HG02938 (cell line): ENCODE results near the gene MAGEA12.
"Not testable (repeated sequence)": the region's sequence is repeated elsewhere in the genome, so short reads cannot be mapped to it uniquely, and the experiment has no call there.

ENCODE experiments used
- ATAC-seq: cut with Tn5 transposase; IDR thresholded peaks from one replicate; pipeline ENCODE4 v1.9.1; 2021; ENCODE audit warnings: mild to moderate bottlenecking, moderate library complexity; ENCODE audit not compliant: unreplicated experiment

The MAGEA12 gene, protein sequence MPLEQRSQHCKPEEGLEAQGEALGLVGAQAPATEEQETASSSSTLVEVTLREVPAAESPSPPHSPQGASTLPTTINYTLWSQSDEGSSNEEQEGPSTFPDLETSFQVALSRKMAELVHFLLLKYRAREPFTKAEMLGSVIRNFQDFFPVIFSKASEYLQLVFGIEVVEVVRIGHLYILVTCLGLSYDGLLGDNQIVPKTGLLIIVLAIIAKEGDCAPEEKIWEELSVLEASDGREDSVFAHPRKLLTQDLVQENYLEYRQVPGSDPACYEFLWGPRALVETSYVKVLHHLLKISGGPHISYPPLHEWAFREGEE

DNA sequence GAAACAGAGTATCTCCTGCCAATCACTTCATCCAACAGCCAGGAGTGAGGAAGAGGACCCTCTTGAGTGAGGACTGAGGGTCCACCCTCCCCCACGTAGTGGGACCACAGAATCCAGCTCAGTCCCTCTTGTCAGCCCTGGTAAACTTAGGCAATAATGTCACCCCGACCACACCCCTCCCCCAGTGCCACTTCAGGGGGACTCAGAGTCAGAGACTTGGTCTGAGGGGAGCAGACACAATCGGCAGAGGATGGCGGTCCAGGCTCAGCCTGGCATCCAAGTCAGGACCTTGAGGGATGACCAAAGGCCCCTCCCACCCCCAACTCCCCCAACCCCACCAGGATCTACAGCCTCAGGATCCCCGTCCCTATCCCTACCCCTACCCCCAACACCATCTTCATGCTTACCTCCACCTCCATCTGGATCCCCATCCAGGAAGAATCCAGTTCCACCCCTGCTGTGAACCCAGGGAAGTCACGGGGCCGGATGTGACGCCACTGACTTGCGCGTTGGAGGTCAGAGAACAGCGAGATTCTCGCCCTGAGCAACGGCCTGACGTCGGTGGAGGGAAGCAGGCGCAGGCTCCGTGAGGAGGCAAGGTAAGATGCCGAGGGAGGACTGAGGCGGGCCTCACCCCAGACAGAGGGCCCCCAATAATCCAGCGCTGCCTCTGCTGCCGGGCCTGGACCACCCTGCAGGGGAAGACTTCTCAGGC, at the start of gene MAGEA12, which contains the start of gene CSAG1:
Gene MAGEA12 (plus strand): TSS at position 497 of the 715 bp plus-strand sequence. CDS start 2,405 bp downstream, outside the sequence.
Gene CSAG1 (minus strand): TSS at position 461 of the 715 bp plus-strand sequence. CDS start 1,261 bp downstream, outside the sequence.
- no peak for ATAC-seq

DNA sequence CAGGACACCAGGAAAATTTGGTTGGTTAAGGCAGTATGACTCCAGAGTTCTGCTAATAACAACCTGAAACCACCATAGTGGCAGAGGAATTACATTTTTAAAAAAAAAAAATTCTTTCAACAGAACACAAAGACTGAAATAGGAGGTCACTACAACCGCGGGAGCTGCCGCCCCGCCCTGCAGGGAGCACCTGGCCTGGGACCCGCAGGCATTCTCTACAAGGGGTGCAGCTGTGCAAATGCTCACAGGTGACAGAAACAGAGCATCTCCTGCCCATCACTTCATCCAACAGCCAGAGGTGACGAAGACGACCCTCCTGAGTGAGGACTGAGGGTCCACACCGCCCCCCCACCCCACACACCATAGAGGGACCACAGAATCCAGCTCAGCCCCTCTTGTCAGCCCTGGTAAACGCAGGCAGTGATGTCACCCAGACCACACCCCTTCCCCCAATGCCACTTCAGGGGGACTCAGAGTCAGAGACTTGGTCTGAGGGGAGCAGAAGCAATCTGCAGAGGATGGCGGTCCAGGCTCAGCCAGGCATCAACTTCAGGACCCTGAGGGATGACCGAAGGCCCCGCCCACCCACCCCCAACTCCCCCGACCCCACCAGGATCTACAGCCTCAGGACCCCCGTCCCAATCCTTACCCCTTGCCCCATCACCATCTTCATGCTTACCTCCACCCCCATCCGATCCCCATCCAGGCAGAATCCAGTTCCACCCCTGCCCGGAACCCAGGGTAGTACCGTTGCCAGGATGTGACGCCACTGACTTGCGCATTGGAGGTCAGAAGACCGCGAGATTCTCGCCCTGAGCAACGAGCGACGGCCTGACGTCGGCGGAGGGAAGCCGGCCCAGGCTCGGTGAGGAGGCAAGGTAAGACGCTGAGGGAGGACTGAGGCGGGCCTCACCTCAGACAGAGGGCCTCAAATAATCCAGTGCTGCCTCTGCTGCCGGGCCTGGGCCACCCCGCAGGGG, 35.3 kb upstream of the MAGEA12 start, which contains the start of gene MAGEA3:
Gene MAGEA3 (plus strand): TSS at position 843 of the 980 bp plus-strand sequence. CDS start 2,039 bp downstream, outside the sequence.
- not testable (repeated sequence) for ATAC-seq

DNA sequence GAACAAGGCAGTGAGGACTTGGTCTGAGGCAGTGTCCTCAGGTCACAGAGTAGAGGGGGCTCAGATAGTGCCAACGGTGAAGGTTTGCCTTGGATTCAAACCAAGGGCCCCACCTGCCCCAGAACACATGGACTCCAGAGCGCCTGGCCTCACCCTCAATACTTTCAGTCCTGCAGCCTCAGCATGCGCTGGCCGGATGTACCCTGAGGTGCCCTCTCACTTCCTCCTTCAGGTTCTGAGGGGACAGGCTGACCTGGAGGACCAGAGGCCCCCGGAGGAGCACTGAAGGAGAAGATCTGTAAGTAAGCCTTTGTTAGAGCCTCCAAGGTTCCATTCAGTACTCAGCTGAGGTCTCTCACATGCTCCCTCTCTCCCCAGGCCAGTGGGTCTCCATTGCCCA, 33.2 kb upstream of the MAGEA12 start:
- not testable (repeated sequence) for ATAC-seq

DNA sequence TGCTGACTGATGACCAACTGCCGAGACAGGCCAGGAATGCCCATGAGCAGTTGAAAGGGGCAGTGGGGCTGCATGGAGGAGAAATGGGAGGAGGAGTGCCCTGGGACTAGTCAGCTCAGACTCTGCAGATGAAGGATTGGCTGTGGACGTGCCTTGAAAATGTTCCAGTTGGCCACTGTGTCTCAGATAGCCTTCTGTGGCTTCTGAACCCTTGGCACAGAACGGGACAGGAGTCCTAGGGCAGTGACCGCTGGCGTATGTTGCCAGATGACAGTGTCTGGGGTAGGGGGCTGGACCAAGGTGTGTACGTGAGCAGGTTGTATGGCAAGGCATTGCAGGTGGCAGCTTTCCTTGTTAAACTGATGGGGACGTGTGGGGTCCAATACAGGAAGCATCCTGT, 27.1 kb upstream of the MAGEA12 start:
- ATAC-seq = not testable (repeated sequence)

DNA sequence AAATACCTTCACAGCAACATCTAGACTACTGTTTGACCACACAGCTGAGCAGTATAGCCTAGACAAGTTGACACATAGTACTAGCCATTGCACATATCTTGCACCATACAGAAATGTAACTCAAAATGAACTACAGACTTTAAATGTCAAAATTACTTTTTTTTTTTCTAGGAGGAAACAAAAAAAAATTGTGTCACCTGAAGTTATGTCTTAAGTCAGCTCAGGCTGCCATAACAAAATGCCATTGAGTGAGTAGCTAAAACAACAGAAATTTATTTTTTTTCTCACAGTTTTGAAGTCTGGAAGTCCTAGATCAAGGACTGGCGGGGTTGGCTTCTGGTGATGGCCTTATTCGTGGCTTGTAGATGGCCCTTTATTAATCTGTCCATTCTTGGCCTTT, 24.4 kb upstream of the MAGEA12 start, which contains the start of gene CSAG2:
Gene CSAG2 (minus strand): TSS at position 101 of the 400 bp plus-strand sequence. CDS start 161 bp downstream, outside the sequence.
- ATAC-seq = not testable (repeated sequence)

DNA sequence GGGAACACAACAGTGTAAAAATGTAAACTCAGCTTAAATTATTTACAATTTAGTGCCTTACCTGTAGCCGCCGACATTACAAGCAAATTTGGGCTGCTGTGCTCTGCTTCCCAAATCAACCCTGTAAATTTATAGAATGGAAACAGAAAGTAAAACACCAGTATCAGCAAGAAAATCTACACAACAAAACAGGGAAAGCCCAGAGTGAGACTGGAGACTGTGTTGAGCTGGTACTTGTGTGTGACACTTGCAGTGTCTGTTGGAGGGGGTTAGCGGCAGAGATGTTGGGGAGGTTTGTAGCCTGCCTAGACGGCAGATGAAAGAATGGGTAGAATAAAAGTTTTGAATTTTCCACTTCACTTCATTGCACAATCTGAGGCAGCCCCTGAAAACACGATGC, 20.4 kb upstream of the MAGEA12 start:
- not testable (repeated sequence) for ATAC-seq

DNA sequence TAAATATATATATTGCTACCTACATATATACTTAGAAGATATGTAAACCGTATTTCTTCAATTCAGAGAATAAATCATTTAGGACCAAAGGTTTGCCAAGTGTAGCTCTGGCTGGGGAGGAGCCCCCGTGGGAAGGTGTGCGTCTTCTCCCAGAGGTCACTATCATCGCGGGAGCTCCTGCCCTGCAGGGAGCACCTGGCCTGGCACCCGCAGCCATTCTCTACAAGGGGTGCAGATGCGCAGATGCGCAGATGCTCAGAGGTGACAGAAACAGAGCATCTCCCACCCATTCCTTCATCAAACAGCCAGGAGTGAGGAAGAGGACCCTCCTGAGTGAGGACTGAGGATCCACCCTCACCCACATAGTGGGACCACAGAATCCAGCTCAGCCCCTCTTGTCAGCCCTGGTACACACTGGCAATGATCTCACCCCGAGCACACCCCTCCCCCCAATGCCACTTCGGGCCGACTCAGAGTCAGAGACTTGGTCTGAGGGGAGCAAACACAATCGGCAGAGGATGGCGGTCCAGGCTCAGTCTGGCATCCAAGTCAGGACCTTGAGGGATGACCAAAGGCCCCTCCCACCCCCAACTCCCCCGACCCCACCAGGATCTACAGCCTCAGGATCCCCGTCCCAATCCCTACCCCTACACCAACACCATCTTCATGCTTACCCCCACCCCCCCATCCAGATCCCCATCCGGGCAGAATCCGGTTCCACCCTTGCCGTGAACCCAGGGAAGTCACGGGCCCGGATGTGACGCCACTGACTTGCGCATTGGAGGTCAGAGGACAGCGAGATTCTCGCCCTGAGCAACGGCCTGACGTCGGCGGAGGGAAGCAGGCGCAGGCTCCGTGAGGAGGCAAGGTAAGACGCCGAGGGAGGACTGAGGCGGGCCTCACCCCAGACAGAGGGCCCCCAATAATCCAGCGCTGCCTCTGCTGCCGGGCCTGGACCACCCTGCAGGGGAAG, 19.5 kb upstream of the MAGEA12 start, which contains the start of gene MAGEA2B:
Gene MAGEA2B (plus strand): TSS at position 814 of the 973 bp plus-strand sequence. CDS start 2,479 bp downstream, outside the sequence.
- ATAC-seq = not testable (repeated sequence)

DNA sequence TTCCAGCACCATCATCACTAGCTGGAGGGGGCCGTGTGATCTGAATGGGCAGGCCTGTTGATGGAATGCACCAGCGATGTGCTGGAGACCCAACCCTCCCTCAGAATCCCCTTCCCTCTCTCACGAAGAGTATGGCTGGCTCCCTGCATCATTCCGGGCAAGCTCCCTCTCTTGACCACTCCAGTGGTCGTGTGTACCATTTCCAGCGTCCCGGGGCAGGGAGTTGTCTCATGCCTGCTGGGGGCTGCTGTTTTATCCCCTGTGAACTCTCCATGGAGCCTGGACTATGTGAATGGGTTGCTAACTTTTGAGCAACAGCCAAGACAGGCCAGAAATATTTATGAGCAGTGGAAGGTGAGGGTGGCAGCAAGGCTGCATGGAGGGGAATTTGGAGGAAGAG, 8.1 kb upstream of the MAGEA12 start:
- ATAC-seq = no peak

DNA sequence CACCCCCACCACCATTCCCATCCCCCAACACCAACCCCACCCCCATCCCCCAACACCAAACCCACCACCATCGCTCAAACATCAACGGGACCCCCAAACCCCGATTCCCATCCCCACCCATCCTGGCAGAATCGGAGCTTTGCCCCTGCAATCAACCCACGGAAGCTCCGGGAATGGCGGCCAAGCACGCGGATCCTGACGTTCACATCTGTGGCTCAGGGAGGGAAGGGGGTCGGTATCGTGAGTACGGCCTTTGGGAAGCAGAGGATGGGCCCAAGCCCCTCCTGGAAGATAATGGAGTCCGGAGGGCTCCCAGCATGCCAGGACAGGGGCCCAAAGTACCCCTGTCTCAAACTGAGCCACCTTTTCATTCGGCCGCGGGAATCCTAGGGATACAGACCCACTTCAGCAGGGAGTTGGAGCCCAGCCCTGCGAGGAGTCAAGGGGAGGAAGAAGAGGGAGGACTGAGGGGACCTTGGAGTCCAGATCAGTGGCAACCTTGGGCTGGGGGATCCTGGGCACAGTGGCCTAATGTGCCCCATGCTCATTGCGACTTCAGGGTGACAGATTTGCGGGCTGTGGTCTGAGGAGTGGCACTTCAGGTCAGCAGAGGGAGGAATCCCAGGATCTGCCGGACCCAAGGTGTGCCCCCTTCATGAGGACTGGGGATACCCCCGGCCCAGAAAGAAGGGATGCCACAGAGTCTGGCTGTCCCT, 744 bp downstream of the MAGEA12 start:
- not testable (repeated sequence) for ATAC-seq

DNA sequence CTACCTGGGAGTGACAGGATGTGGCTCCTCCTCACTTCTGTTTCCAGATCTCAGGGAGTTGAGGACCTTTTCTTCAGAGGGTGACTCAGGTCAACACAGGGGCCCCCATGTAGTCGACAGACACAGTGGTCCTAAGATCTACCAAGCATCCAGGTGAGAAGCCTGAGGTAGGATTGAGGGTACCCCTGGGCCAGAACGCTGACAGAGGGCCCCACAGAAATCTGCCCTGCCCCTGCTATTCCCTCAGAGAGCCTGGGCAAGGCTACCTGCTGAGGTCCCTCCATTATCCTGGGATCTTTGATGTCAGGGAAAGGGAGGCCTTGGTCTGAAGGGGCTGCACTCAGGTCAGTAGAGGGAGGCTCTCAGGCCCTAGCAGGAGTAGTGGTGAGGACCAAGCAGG, 1.5 kb downstream of the MAGEA12 start:
- no peak for ATAC-seq

DNA sequence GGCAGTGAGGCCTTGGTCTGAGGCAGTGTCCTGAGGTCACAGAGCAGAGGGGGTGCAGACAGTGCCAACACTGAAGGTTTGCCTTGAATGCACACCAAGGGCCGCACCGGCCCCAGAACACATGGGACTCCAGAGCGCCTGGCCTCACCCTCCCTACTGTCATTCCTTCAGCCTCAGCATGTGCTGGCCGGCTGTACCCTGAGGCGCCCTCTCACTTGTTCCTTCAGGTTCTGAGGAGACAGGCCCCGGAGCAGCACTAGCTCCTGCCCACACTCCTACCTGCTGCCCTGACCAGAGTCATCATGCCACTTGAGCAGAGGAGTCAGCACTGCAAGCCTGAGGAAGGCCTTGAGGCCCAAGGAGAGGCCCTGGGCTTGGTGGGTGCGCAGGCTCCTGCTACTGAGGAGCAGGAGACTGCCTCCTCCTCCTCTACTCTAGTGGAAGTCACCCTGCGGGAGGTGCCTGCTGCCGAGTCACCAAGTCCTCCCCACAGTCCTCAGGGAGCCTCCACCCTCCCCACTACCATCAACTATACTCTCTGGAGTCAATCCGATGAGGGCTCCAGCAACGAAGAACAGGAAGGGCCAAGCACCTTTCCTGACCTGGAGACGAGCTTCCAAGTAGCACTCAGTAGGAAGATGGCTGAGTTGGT, 2.4 kb downstream of the MAGEA12 start:
- no peak for ATAC-seq

DNA sequence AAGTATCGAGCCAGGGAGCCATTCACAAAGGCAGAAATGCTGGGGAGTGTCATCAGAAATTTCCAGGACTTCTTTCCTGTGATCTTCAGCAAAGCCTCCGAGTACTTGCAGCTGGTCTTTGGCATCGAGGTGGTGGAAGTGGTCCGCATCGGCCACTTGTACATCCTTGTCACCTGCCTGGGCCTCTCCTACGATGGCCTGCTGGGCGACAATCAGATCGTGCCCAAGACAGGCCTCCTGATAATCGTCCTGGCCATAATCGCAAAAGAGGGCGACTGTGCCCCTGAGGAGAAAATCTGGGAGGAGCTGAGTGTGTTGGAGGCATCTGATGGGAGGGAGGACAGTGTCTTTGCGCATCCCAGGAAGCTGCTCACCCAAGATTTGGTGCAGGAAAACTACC, 3.0 kb downstream of the MAGEA12 start:
- ATAC-seq = not testable (repeated sequence)

DNA sequence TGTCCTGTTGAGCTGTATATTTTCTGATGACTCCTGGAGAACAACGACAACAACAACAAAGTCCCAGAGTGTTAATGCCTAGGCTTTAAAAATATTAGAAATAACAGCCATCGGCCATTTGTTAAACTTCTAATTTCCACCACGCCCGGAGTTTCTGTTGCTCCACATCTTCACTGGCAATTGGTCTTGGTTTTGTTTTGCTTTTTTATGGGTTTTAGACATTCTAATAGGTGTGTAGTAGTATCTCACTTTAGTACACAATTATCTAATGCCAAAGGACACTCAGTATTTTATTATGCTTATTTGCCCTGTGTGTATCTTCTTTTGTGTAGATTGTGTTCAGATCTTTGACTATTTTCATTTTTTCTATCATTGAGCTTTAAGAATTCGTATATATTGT, 5.0 kb downstream of the MAGEA12 start:
- ATAC-seq = no peak

DNA sequence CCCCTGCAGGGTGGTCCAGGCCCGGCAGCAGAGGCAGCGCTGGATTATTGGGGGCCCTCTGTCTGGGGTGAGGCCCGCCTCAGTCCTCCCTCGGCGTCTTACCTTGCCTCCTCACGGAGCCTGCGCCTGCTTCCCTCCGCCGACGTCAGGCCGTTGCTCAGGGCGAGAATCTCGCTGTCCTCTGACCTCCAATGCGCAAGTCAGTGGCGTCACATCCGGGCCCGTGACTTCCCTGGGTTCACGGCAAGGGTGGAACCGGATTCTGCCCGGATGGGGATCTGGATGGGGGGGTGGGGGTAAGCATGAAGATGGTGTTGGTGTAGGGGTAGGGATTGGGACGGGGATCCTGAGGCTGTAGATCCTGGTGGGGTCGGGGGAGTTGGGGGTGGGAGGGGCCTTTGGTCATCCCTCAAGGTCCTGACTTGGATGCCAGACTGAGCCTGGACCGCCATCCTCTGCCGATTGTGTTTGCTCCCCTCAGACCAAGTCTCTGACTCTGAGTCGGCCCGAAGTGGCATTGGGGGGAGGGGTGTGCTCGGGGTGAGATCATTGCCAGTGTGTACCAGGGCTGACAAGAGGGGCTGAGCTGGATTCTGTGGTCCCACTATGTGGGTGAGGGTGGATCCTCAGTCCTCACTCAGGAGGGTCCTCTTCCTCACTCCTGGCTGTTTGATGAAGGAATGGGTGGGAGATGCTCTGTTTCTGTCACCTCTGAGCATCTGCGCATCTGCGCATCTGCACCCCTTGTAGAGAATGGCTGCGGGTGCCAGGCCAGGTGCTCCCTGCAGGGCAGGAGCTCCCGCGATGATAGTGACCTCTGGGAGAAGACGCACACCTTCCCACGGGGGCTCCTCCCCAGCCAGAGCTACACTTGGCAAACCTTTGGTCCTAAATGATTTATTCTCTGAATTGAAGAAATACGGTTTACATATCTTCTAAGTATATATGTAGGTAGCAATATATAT, 20.4 kb downstream of the MAGEA12 start, which contains the start of gene MAGEA2:
Gene MAGEA2 (minus strand): TSS at position 157 of the 965 bp plus-strand sequence. CDS start 2,479 bp downstream, outside the sequence.
- ATAC-seq = not testable (repeated sequence)

DNA sequence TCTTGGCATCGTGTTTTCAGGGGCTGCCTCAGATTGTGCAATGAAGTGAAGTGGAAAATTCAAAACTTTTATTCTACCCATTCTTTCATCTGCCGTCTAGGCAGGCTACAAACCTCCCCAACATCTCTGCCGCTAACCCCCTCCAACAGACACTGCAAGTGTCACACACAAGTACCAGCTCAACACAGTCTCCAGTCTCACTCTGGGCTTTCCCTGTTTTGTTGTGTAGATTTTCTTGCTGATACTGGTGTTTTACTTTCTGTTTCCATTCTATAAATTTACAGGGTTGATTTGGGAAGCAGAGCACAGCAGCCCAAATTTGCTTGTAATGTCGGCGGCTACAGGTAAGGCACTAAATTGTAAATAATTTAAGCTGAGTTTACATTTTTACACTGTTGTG, 21.3 kb downstream of the MAGEA12 start:
- not testable (repeated sequence) for ATAC-seq

DNA sequence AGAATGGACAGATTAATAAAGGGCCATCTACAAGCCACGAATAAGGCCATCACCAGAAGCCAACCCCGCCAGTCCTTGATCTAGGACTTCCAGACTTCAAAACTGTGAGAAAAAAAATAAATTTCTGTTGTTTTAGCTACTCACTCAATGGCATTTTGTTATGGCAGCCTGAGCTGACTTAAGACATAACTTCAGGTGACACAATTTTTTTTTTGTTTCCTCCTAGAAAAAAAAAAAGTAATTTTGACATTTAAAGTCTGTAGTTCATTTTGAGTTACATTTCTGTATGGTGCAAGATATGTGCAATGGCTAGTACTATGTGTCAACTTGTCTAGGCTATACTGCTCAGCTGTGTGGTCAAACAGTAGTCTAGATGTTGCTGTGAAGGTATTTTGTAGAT, 25.4 kb downstream of the MAGEA12 start, which contains the start of gene CSAG3:
Gene CSAG3 (plus strand): TSS at position 301 of the 400 bp plus-strand sequence.
- not testable (repeated sequence) for ATAC-seq

DNA sequence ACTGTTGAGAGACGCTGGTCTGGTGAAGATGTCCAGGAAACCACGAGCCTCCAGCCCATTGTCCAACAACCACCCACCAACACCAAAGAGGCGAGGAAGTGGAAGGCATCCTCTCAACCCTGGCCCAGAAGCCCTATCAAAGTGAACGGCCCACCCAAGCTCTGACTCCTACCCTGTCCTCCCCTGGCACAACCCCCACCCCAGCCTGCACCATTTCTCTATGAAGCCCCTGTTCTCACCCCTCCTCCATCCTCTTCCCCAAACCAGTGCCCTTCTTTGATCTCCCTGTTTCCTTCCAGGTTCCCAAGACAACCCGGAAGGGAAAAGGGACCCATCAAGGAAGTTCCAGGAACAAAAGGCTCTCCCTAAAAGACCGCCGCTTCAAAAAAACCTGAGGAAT, 26.0 kb downstream of the MAGEA12 start:
- not testable (repeated sequence) for ATAC-seq
